Thoracic aorta (tissue), 2 donors: ENCODE data around the gene PXMP2. TPM values are rescaled to one million over a fixed set of nuclear protein-coding genes. Genes with fewer than 3 reads are reported as not detected.

ENCODE experiments used
- ATAC-seq: fragments of 150-250 bp; one replicate; pipeline ENCODE4 v1.8.0; 2017; ENCODE audit warnings: low read depth; ENCODE audit not compliant: insufficient number of reproducible peaks, low FRiP score
- DNase-seq: peaks from one replicate; pipeline ENCODE4 v3.0.0-alpha.2; 2020; ENCODE audit warnings: low spot score
- H3K27ac ChIP-seq, 2 donors: fragments of 200-600 bp; sonication (generic); 1 replicate in 1 of 2; 2 replicates in 1 of 2; pipeline ENCODE4 v1.5.1; 2016; ENCODE audit warnings: mild to moderate bottlenecking in 2 of 2, moderate library complexity in 2 of 2
- H3K27me3 ChIP-seq: fragments of 200-600 bp; sonication (generic); replicated peaks from 2 replicates; pipeline ENCODE4 v1.6.0; 2016; ENCODE audit warnings: mild to moderate bottlenecking; ENCODE audit not compliant: insufficient read depth
- H3K36me3 ChIP-seq: fragments of 200-600 bp; sonication (generic); one replicate; pipeline ENCODE4 v1.5.1; 2016
- H3K4me1 ChIP-seq, 2 donors: fragments of 200-600 bp; sonication (generic); 1 replicate in 1 of 2; 2 replicates in 1 of 2; pipeline versions ENCODE4 v1.5.1 to v1.6.0; 2016; ENCODE audit warnings: low read depth in 2 of 2, mild to moderate bottlenecking in 1 of 2; ENCODE audit not compliant: control insufficient read depth in 1 of 2
- H3K4me3 ChIP-seq: fragments of 200-600 bp; sonication (generic); 2 replicates; pipeline ENCODE4 v1.5.1; 2016; ENCODE audit warnings: mild to moderate bottlenecking
- H3K9me3 ChIP-seq: fragments of 200-600 bp; sonication (generic); 2 replicates; pipeline ENCODE4 v1.5.1; 2016
- total RNA-seq, 2 donors: library from RNA; depleted of rRNA; stranded (reverse); fragments of >200 nt; gene quantifications; one replicate each; pipeline versions ENCODE4 v1.1.0 to v1.2.3, GENCODE V29; 2016
- TF ChIP-seq, protein P1 (sequence below): fragments of 200-600 bp; sonication (generic); IDR thresholded peaks from one replicate; pipeline ENCODE4 v1.5.1; 2019; ENCODE audit warnings: antibody characterized with exemption

Gene PXMP2
- total RNA-seq, 2 donors from 2014 or later = 56.9 to 62.7 TPM

GRCh38 chr12:132673288-132674179, 13.9 kb upstream of the PXMP2 start:
- Histone ChIP-seq H3K36me3 (peaks cover 42% of the 10 kb centered on the region), H3K4me3 (no peak overlapping the region), H3K27ac (no peak overlapping the region), H3K27me3 (no peaks in the 10 kb centered on the region), H3K9me3 (no peaks in the 10 kb centered on the region), H3K4me1 (no peaks in the 10 kb centered on the region)
- DNase-seq (no peak), ATAC-seq (no peak)
- TF ChIP-seq, protein P1, sequence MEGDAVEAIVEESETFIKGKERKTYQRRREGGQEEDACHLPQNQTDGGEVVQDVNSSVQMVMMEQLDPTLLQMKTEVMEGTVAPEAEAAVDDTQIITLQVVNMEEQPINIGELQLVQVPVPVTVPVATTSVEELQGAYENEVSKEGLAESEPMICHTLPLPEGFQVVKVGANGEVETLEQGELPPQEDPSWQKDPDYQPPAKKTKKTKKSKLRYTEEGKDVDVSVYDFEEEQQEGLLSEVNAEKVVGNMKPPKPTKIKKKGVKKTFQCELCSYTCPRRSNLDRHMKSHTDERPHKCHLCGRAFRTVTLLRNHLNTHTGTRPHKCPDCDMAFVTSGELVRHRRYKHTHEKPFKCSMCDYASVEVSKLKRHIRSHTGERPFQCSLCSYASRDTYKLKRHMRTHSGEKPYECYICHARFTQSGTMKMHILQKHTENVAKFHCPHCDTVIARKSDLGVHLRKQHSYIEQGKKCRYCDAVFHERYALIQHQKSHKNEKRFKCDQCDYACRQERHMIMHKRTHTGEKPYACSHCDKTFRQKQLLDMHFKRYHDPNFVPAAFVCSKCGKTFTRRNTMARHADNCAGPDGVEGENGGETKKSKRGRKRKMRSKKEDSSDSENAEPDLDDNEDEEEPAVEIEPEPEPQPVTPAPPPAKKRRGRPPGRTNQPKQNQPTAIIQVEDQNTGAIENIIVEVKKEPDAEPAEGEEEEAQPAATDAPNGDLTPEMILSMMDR = no peak

DNA sequence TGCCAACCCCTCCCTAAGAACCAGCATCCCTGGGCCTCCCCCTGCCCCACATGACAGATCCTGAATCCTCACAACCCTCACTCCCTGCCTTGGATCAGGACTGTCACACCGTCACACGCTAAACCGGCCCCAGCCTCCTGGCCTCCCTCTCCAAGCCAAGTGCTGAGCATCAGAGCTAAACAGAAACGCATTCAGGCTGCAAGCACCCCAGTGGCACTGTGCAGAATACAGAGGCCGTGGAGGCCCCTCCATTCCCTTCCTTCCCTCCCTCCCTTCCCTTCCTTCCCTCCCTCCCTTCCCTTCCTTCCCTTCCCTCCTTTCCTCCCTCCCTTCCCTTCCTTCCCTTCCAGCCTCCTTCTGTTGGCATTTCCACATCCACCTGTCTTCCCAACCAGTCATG, 12.8 kb upstream of the PXMP2 start:
- Histone ChIP-seq H3K4me1 (no peaks in the 10 kb centered on the region), H3K27me3 (no peaks in the 10 kb centered on the region), H3K27ac (no peak overlapping the region), H3K4me3 (no peak overlapping the region), H3K9me3 (no peaks in the 10 kb centered on the region), H3K36me3 (peaks cover 47% of the 10 kb centered on the region)
- TF ChIP-seq, protein P1 = no peak
- DNase-seq (no peak), ATAC-seq (no peak)

DNA sequence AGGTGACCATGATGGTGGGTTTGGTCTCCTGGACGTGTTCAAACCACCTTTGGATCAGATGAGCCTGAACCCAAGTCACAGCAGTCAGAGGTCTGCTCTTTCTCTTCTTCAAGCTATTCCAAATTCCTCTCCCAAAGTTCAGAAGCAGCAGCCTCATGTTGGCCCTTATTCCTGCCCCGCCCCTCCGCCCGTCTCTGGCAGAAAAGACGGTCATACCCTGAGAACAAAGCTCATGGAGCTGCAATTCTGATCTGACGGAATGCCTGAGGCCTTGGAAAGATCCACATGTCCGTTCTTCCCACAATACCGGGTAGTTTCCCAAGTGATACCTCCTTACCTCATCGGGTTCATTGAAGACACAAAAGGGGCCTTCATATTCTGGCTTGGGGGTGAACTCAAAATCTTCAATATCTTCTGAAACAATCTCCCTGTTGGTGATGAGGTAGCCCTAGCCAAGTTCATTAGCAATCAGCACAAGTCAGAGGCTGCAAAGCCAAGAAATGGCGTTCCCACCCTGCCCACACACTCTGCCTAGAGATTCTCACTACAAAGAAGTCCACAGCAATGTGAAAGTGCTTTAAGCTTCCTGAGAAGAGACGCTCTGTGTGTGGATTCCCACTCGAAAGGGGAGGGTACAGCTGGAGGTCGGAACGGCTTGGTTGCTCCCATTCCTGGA, 11.5 kb upstream of the PXMP2 start:
- H3K36me3 ChIP-seq = peaks cover 49% of the 10 kb centered on the region
- DNase-seq (no peak), ATAC-seq (no peak)
- TF ChIP-seq, protein P1 = no peak
- no peak overlapping the region for H3K27ac ChIP-seq
- no peaks in the 10 kb centered on the region for H3K9me3 ChIP-seq
- no peak overlapping the region for H3K4me3 ChIP-seq
- H3K4me1 ChIP-seq = no peaks in the 10 kb centered on the region
- no peaks in the 10 kb centered on the region for H3K27me3 ChIP-seq

- H3K27me3 ChIP-seq = no peaks in the 10 kb centered on the region
- no peak overlapping the region for H3K4me3 ChIP-seq
- DNase-seq (no peak), ATAC-seq (no peak)
- peaks cover 42% of the 10 kb centered on the region for H3K36me3 ChIP-seq
- TF ChIP-seq, protein P1 = no peak
- no peaks in the 10 kb centered on the region for H3K9me3 ChIP-seq
- H3K27ac ChIP-seq = no peak overlapping the region
- H3K4me1 ChIP-seq = no peaks in the 10 kb centered on the region
Observed at GRCh38 chr12:132677492-132677891, 9.9 kb upstream of the PXMP2 start.

DNA sequence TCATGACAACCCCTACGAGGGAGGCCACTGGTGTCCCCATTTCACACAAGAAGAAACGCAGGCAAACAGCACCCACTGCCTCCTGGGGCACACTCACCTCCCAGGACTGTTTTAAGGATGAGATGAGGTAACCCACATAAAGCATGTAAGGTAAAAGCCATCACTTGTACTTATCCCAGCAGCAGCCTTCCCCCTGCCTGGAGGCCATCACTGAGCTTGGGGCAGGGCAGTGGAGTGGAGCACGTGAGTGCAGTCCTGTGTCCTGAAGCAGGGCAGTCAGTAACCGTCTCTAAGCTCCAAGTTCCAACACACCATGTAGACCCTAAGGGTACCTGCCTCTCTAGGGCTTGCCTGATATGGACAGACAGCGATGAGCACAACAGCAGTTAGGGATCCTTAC, 2.0 kb upstream of the PXMP2 start:
- no peak overlapping the region for H3K4me3 ChIP-seq
- H3K27me3 ChIP-seq = no peaks in the 10 kb centered on the region
- H3K4me1 ChIP-seq = peaks cover 5 to 14% of the 10 kb centered on the region in 2 donors
- H3K9me3 ChIP-seq = no peaks in the 10 kb centered on the region
- no peak overlapping the region for H3K27ac ChIP-seq
- H3K36me3 ChIP-seq = no peaks in the 10 kb centered on the region
- no peak for ATAC-seq
- no peak for DNase-seq
- TF ChIP-seq, protein P1 = no peak
